GM12874 (cell line): ENCODE measurements around the gene NMD3.
A peak's percentile ranks its signal among the peaks of the same experiment; 100 is the strongest.

Experiments
- TF ChIP-seq, protein P1 (sequence below): IDR thresholded peaks from 2 replicates; pipeline ENCODE4 v1.5.1; 2011; ENCODE audit warnings: low read depth, mild to moderate bottlenecking, control low read depth, low read length, moderate library complexity; ENCODE audit not compliant: insufficient read depth

The NMD3 gene

DNA sequence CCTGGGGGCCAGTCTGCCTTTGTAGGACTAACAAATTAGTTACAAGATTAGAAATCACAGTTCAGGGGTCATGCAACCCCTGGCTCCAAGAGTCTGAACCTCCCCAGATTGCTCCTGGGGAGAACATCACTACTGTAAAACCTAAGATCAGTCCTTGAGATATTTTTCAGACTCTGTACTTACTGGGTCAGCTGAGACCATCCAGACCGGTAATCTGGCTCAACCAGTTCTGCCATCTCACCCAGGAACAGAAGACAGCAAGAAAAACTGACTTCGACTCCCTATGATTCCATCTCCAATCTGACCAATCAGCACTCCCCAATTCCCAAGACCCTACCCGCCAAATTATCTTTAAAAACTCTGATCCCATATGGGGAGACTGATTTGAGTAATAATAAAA, 47.5 kb downstream of the NMD3 start:
- TF ChIP-seq, protein P1, sequence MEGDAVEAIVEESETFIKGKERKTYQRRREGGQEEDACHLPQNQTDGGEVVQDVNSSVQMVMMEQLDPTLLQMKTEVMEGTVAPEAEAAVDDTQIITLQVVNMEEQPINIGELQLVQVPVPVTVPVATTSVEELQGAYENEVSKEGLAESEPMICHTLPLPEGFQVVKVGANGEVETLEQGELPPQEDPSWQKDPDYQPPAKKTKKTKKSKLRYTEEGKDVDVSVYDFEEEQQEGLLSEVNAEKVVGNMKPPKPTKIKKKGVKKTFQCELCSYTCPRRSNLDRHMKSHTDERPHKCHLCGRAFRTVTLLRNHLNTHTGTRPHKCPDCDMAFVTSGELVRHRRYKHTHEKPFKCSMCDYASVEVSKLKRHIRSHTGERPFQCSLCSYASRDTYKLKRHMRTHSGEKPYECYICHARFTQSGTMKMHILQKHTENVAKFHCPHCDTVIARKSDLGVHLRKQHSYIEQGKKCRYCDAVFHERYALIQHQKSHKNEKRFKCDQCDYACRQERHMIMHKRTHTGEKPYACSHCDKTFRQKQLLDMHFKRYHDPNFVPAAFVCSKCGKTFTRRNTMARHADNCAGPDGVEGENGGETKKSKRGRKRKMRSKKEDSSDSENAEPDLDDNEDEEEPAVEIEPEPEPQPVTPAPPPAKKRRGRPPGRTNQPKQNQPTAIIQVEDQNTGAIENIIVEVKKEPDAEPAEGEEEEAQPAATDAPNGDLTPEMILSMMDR: no peak

DNA sequence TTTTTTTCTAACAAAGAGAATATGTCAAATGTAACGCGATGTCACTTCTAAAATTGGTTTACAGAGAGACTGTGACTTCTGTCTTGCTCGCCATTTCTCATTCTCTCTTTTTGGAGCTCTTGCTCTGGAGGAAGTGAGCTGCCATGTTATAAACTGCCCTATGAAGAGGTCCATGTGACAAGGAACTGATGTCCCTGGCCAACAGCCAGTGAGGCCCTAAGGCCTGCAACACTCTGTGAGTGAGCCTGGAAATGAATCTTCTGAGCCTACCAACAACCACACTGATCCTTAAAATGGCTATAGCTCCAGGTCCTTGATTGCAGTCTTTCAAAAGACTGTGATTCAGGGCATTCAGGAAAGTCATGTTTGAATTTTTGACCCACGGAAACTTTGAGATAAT, 49.9 kb downstream of the NMD3 start:
- TF ChIP-seq, protein P1: no peak

DNA sequence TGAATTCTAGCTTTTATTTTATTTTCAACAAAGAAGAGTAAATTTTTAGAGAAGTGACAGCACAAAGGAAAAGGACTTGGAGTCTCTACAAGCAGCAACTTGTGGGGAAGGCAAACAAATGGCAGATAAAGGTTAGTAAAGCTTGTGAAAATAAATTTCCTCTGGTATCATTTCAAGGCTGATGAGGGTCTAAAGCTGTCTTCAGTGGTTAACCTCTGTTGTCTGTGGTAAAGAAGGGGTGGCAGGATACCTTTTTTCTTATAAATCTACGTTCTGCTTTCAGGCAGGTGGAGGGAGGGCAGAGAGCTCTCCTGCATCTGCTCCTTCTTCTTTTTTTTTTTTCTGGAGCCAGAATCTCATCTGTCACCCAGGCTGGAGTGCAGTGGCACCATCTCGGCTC, 50.5 kb downstream of the NMD3 start:
- TF ChIP-seq, protein P1: no peak

DNA sequence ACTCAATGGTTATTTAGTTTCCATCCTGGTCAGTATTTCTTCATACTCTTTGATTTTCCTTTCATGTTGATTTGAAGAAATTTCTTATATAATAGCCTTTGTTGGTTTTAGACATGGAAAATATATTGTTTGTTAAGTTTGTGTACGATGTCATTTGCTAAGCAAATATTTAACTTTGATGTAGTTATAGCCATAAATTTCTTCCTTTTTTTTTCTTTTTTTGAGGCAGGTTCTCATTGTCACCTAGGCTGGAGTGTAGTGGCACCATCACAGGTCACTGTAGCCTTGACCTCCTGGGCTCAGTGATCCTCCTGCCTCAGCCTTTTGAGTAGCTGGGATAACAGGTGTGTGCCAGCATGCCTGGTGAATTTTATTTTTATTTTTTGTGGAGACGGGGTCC, 51.4 kb downstream of the NMD3 start:
- TF ChIP-seq, protein P1: no peak

DNA sequence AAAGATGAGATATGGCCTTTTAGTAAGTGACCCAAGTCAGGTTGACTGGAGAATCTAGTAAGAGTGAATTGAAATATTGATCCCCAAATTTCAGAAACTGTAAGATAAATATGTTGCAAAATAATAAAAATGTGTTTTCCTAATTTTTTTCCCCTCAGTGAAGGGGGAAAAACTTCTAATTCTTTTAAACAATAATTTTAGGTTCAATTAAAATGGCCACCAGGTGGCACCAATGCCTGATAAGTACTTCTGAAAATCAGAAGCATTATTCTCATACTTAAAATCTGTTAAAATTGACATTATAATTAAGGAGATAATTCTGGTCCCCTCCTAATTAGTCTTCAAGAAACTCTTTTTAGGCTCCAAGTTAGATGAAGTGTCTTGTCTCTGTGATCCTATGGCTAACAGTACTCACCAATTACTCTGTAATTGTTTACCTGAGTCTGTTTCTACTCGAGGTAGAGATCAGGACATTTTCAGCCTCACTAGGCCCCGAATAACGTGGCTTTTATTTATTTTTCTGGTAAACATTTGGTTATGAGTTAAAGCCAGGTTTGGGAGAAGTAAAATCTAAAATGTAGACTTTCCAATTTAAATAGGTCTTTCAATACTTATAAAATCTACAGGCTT, 52.6 kb downstream of the NMD3 start:
- TF ChIP-seq, protein P1: no peak

DNA sequence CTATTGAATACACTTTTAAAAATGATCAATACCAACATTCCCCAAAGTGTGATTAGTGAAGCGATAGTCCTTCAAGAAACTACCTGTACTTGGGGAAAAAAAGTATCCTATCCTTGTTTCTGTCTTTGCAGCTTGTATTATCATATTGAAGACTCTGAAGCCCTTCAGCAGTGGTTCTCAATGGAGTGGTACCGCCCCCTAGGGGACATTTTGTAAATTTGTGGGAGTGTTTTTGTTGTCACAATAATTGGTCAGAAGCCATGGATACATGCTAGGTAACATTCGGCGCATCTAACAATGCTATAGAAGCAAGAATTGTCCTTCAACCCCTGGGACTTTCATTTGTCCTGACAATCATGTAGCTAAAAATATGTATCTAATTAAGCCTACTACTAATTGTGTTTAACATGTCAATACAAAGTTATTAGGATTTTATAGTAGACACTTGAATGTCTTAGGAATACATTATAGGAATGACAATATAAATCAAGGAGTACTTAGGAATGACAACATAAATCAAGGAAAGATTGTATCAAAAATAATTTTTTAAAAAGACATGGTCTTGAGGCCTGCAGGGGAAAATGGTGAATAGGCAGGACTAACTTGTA, 53.7 kb downstream of the NMD3 start:
- TF ChIP-seq, protein P1: peak; percentile 57

DNA sequence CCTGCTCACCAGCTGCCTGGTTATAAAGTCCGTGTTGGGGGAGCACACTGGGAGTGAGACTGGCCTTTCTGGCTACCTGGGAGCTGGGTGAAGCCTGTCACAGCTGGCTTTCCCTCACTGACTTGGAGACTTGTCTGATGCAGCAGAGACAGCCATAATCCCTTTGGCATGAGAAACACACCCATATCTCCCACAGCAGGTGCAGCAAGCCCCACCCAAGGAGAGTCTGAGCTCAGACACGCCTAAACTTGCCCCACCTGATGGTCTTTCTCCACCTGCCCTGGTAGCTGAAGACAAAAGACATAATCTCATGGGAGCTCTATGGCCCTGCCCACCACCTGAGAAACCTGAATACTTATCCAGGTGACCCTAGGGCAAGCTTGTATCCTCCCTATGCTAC, 54.8 kb downstream of the NMD3 start:
- TF ChIP-seq, protein P1: no peak

DNA sequence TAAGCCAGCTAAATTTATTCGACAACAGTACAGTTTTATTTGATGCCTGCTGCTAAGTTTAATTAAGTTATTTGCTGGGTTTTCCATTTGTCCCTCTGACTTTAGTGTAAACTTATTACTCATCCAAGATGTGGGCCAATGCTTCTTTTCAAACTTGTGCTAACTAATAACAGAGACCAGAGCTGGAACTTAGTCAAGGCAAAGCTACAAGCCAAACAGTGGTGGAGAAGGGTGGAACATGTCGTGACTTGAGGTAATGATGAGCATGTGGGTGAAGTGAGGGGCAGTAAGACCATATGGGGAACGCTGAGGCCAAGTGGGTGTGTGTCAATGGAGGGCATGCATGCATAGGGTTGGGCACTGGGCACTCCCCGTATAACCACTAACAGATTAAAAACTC, 63.9 kb downstream of the NMD3 start:
- TF ChIP-seq, protein P1: no peak
